ENCODE results near the gene ULBP2. TPM values are rescaled to one million over a fixed set of nuclear protein-coding genes. Genes with fewer than 3 reads are reported as not detected.
"Not testable (repeated sequence)": the region's sequence is repeated elsewhere in the genome, so short reads cannot be mapped to it uniquely, and the experiment has no call there.

Gene ULBP2
- total RNA-seq, 4 donors from 2014 or later = 0.21 to 0.34 TPM; not detected in 2

- DNase-seq = no peak
- Histone ChIP-seq H3K36me3 (no peaks in the 10 kb centered on the region), H3K4me1 (peaks cover 0 to 4% of the 10 kb centered on the region in 2 donors), H3K27me3 (peaks cover 9 to 17% of the 10 kb centered on the region in 2 donors), H3K27ac (no peak overlapping the region), H3K4me3 (no peak overlapping the region), H3K9me3 (no peaks in the 10 kb centered on the region)
- intact Hi-C loops (cut with DNase I; ENCODE audit: low total_unique reads) = no loop called here
- TF ChIP-seq POLR2A (IDR thresholded peaks at IDR 0.05) = no peak
- TF ChIP-seq, protein P1, sequence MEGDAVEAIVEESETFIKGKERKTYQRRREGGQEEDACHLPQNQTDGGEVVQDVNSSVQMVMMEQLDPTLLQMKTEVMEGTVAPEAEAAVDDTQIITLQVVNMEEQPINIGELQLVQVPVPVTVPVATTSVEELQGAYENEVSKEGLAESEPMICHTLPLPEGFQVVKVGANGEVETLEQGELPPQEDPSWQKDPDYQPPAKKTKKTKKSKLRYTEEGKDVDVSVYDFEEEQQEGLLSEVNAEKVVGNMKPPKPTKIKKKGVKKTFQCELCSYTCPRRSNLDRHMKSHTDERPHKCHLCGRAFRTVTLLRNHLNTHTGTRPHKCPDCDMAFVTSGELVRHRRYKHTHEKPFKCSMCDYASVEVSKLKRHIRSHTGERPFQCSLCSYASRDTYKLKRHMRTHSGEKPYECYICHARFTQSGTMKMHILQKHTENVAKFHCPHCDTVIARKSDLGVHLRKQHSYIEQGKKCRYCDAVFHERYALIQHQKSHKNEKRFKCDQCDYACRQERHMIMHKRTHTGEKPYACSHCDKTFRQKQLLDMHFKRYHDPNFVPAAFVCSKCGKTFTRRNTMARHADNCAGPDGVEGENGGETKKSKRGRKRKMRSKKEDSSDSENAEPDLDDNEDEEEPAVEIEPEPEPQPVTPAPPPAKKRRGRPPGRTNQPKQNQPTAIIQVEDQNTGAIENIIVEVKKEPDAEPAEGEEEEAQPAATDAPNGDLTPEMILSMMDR (IDR thresholded peaks at IDR 0.05) = no peak
Measured at GRCh38 chr6:149969635-149970034, 27.8 kb downstream of the ULBP2 start.

DNA sequence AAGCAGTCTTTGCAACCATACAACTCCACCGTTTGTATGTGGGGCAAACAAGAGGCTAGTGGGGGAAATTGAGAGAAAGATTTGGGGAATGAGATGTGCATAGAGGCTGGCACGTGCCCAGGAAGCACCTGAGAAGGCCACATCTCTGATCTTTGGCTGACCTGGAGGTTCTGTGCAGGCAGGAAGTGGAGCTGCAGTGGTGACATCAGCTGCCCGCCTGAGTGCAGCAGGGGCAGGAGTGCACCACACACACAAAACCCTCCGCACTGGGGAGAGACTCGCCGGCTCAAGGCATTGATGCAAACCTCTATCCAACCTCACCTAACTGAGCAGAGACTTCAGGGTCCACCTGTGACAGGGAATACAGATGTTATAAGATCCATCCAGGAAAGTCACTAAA lies 32.6 kb downstream of the ULBP2 start:
- H3K36me3 ChIP-seq; H3K4me3 ChIP-seq; H3K4me1 ChIP-seq; intact Hi-C loops (cut with DNase I; ENCODE audit: low total_unique reads); H3K27ac ChIP-seq; DNase-seq; H3K9me3 ChIP-seq; H3K27me3 ChIP-seq: not testable (repeated sequence)

DNA sequence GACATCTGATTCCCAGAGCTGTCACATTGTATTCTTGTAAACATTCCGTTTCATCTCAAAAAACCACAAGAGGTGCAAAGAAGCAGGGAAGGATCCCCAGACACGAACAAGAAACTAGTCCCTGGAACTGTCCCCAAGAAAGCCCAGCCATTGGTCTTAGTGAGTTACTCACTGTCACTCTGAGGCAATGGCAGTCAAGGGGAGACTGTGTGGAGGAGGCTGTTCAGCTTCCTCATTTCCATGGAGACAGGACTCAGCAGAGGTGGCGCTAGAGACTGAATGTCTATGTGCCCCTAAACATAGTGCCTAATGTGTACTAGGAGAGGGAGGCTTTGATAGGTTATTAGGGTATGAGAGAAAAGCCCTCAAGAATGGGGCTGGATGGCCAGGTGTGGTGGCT lies 33.0 kb downstream of the ULBP2 start:
- H3K4me3 ChIP-seq = no peak overlapping the region
- no peaks in the 10 kb centered on the region for H3K36me3 ChIP-seq
- no peak for TF ChIP-seq POLR2A (IDR thresholded peaks at IDR 0.05)
- TF ChIP-seq, protein P1 (IDR thresholded peaks at IDR 0.05) = no peak
- H3K27ac ChIP-seq = no peak overlapping the region
- intact Hi-C loops (cut with DNase I; ENCODE audit: low total_unique reads) = no loop called here
- no peaks in the 10 kb centered on the region for H3K4me1 ChIP-seq
- no peaks in the 10 kb centered on the region for H3K9me3 ChIP-seq
- DNase-seq = no peak
- H3K27me3 ChIP-seq = peaks cover 0 to under 1% of the 10 kb centered on the region in 2 donors

- intact Hi-C loops (cut with DNase I; ENCODE audit: low total_unique reads) = no loop called here
- TF ChIP-seq, protein P1 (IDR thresholded peaks at IDR 0.05) = no peak
- no peak for TF ChIP-seq POLR2A (IDR thresholded peaks at IDR 0.05)
- H3K27me3 ChIP-seq = peaks cover 0 to 4% of the 10 kb centered on the region in 2 donors
- H3K4me3 ChIP-seq = no peak overlapping the region
- no peaks in the 10 kb centered on the region for H3K36me3 ChIP-seq
- no peaks in the 10 kb centered on the region for H3K9me3 ChIP-seq
- no peak for DNase-seq
- no peak overlapping the region for H3K27ac ChIP-seq
- no peaks in the 10 kb centered on the region for H3K4me1 ChIP-seq
Measured at GRCh38 chr6:149975400-149975799, 33.6 kb downstream of the ULBP2 start.

DNA sequence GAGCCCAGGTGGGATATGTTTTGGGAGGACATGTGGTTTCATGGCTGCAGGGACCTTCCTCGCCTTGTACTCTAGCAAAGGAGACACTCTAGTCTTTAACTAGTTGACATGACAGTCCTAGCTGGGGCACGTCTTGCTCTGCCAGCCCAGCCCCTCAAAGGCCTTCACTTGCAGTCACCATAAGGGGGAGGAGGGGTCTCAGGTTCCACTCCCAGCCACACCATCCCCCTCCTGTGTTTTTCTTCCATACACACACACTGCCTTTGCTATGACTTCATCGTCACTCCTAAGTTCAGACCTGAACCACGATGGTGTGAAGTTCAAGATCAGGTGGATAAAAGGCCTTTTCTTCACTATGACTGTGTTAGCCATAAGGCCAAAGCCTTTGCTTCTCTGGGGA lies 35.4 kb downstream of the ULBP2 start:
- peaks cover 0 to 4% of the 10 kb centered on the region in 2 donors for H3K27me3 ChIP-seq
- no peaks in the 10 kb centered on the region for H3K9me3 ChIP-seq
- no peak for TF ChIP-seq POLR2A (IDR thresholded peaks at IDR 0.05)
- TF ChIP-seq, protein P1 (IDR thresholded peaks at IDR 0.05) = no peak
- no peaks in the 10 kb centered on the region for H3K36me3 ChIP-seq
- H3K4me3 ChIP-seq = no peak overlapping the region
- no peak for DNase-seq
- intact Hi-C loops (cut with DNase I; ENCODE audit: low total_unique reads) = no loop called here
- H3K4me1 ChIP-seq = no peaks in the 10 kb centered on the region
- no peak overlapping the region for H3K27ac ChIP-seq

DNA sequence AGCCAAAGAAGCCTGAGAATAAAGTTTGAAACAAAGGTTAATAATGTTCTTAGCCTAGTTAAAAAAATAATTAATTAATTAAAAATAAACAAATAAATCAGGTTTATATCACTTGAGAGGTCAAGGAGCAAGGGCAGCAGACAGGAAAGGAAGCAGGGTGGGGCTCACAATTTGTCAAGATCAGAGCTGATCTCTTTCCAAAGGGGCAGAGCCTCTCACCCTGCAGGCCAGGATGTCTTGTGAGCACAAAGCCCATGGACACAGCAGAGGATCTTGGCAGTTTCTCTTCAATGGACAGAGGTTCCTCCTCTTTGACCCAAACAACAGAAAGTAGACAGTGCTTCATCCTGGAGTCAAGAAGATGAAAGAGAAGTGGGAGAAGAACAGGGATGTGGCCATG lies 36.8 kb downstream of the ULBP2 start:
- no peak for TF ChIP-seq POLR2A (IDR thresholded peaks at IDR 0.05)
- TF ChIP-seq, protein P1 (IDR thresholded peaks at IDR 0.05) = no peak
- no peak overlapping the region for H3K4me3 ChIP-seq
- no peaks in the 10 kb centered on the region for H3K9me3 ChIP-seq
- intact Hi-C loops (cut with DNase I; ENCODE audit: low total_unique reads) = no loop called here
- H3K4me1 ChIP-seq = no peaks in the 10 kb centered on the region
- H3K36me3 ChIP-seq = no peaks in the 10 kb centered on the region
- DNase-seq = no peak
- H3K27me3 ChIP-seq = peaks cover 0 to 4% of the 10 kb centered on the region in 2 donors
- no peak overlapping the region for H3K27ac ChIP-seq
